ENCODE results near the gene RELN.

Gene RELN

DNA sequence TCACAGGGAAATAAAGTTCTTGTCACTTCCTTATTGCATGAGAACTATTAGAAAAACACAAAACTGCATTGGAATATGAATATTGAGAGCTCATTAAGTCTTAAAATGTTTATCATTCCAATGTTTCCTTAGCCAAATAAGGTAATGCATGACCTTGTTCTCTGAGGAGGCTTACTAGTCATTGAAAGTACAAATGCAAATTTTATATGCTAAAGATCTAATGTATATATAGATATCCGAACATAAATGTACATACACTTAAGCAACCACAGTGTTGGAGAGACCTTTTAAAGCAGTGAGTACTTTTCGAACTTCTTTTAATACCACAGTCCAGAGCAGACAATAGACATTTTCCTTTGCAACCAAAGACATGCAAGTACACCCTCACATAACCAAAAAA is 96.1 kb downstream of the RELN start:
- Histone ChIP-seq H3K9ac (ENCODE audit: low read depth, low read length) (no peak overlapping the region), H3K36me3 (ENCODE audit: control insufficient read depth, insufficient read depth, low read length) (no peaks in the 10 kb centered on the region), H3K27me3 (ENCODE audit: control insufficient read depth, insufficient read depth, low read length) (no peaks in the 10 kb centered on the region), H3K4me3 (ENCODE audit: low read depth, low read length) (no peak overlapping the region), H3K9me3 (ENCODE audit: control insufficient read depth, insufficient read depth, low read length) (no peaks in the 10 kb centered on the region), H3K4me1 (ENCODE audit: control insufficient read depth, insufficient read depth, low read length) (no peaks in the 10 kb centered on the region), H3K27ac (ENCODE audit: low read depth, low read length) (no peak overlapping the region)

DNA sequence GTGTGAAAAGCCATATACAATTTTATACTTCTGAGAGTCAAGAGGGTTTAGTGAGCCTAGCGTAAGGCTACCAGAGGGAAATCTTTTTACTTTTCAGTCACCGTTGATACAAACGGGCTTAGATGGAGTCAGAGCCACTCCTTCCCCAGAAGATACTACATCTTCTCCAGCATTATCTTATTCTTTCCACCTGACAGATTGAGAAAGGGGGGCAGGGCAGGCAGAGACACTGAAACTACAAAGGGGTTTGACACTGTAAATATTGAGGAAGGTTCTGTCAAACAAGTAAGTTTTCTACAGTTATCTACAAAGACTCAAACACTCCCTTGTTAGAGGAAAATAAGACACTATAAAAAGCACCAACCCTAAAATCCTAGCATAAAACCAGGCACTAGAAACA is 100.0 kb downstream of the RELN start:
- Histone ChIP-seq H3K27ac (ENCODE audit: low read depth, low read length) (no peak overlapping the region), H3K4me1 (ENCODE audit: control insufficient read depth, insufficient read depth, low read length) (no peaks in the 10 kb centered on the region), H3K9ac (ENCODE audit: low read depth, low read length) (no peak overlapping the region), H3K36me3 (ENCODE audit: control insufficient read depth, insufficient read depth, low read length) (no peaks in the 10 kb centered on the region), H3K4me3 (ENCODE audit: low read depth, low read length) (no peak overlapping the region), H3K9me3 (ENCODE audit: control insufficient read depth, insufficient read depth, low read length) (no peaks in the 10 kb centered on the region), H3K27me3 (ENCODE audit: control insufficient read depth, insufficient read depth, low read length) (no peaks in the 10 kb centered on the region)

DNA sequence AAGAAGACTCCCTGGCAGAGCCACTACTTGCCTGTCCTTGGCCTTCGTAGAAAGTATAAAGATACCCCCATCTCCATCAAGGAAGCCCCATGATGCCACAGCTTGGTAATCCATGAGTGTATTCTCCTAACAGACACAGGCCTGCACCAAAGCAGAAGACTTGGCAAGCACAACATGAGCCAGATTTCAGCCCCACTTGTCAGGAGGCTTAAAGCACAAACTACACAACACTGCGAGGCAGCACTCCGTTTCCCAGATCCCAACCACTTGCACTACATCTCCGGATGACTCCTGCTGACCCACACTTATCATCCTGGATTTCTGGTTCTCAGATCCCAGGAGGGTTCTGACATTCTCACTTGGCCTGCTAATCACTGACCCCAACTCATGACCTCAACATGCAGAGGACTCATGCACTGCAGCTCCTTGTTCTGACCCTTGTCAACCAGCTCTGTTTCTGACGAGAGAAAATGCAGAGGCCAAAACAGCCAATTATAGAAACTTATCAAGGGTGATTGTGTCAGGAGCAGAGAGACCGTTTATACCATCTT is 100.8 kb downstream of the RELN start:
- Histone ChIP-seq H3K4me1 (ENCODE audit: control insufficient read depth, insufficient read depth, low read length) (no peaks in the 10 kb centered on the region), H3K36me3 (ENCODE audit: control insufficient read depth, insufficient read depth, low read length) (no peaks in the 10 kb centered on the region), H3K27ac (ENCODE audit: low read depth, low read length) (no peak overlapping the region), H3K9me3 (ENCODE audit: control insufficient read depth, insufficient read depth, low read length) (no peaks in the 10 kb centered on the region), H3K9ac (ENCODE audit: low read depth, low read length) (no peak overlapping the region), H3K27me3 (ENCODE audit: control insufficient read depth, insufficient read depth, low read length) (no peaks in the 10 kb centered on the region), H3K4me3 (ENCODE audit: low read depth, low read length) (no peak overlapping the region)

DNA sequence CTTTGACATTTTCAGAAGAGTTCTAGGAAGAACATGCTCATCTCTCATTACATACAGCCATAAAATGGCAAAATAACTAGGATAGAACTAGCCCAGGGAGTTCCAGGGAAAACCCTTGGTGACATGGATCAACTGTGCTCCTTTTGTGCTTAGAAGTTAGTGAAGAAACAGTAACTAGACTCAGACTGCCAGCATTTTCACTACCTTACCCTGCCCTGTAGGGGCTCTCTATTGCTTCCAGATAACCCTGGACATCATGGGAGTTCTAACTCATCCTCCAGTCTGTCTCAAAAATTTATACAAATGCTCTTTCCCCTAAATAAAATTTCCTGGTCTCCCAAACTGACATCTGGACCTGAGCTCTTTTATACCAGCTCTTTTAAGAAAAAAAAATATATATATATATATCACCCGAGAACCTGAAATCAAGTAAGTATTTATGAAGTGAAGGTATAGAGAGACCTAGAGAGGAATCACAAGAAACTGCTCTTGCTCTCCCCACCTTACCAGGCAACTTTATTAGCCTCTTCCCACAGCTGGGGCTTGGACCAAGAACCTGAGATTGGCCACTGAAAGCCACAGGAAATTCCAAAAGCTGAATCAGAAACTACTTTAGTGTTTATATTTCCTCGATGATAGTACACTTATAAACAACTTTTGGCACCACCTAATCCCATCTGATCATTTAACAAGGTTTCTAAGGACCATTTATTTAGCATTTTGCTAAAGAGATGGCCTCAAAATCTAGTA is 101.4 kb downstream of the RELN start:
- no peaks in the 10 kb centered on the region for H3K27me3 ChIP-seq (ENCODE audit: control insufficient read depth, insufficient read depth, low read length)
- H3K9me3 ChIP-seq (ENCODE audit: control insufficient read depth, insufficient read depth, low read length): no peaks in the 10 kb centered on the region
- no peak overlapping the region for H3K4me3 ChIP-seq (ENCODE audit: low read depth, low read length)
- H3K9ac ChIP-seq (ENCODE audit: low read depth, low read length): no peak overlapping the region
- no peaks in the 10 kb centered on the region for H3K36me3 ChIP-seq (ENCODE audit: control insufficient read depth, insufficient read depth, low read length)
- no peaks in the 10 kb centered on the region for H3K4me1 ChIP-seq (ENCODE audit: control insufficient read depth, insufficient read depth, low read length)
- H3K27ac ChIP-seq (ENCODE audit: low read depth, low read length): no peak overlapping the region

DNA sequence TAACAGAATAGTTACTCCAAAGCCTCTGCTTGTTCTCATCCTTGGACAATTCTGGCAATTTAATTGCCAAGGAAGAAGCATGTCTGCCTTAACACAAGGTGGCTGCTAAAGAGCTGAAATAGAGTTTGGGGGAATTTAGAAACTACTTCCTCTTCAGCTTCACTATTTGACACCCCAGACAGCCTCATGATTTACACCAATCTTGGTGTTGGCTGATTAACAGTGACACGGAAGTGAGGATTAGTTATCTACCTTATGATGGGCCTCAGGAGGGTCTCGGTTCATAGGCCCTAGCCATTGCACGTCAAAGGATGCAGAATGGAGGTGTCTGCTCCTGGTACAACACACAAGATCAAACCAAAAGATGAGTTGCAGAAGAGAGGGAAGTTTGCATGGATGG is 102.4 kb downstream of the RELN start:
- Histone ChIP-seq H3K9ac (ENCODE audit: low read depth, low read length) (no peak overlapping the region), H3K36me3 (ENCODE audit: control insufficient read depth, insufficient read depth, low read length) (no peaks in the 10 kb centered on the region), H3K27me3 (ENCODE audit: control insufficient read depth, insufficient read depth, low read length) (no peaks in the 10 kb centered on the region), H3K4me3 (ENCODE audit: low read depth, low read length) (no peak overlapping the region), H3K27ac (ENCODE audit: low read depth, low read length) (no peak overlapping the region), H3K9me3 (ENCODE audit: control insufficient read depth, insufficient read depth, low read length) (no peaks in the 10 kb centered on the region), H3K4me1 (ENCODE audit: control insufficient read depth, insufficient read depth, low read length) (no peaks in the 10 kb centered on the region)

DNA sequence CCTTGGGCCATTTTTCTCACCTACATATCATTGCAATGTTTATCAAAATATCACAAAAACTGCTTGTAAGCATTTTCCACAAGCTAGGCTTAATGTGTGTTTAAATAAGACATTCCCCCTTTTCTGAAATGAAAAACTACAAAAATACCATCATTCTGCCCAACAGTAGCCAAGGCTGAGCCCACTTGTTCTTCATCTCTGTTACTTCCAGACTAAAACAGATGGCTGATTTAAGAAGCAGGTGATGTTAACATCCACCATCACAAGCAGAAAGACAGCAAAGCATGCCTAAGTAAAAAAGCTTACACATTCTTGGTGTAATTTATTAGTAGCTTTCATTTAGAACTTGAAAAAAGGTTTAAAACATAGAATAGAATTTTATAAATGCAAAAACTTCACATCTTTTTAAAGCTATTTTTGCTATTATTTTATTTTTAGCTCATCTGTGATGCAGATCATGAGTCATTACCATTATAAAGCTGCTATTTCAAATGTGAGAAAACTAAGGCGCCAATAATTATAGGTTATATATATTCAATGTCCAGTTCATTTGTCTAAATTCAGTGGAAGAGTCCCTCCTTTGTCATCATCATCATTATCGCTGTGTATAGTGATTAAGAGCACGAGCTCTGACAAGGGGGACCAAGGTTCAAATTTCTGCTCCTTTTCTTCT is 109.4 kb downstream of the RELN start:
- no peak overlapping the region for H3K27ac ChIP-seq (ENCODE audit: low read depth, low read length)
- H3K4me1 ChIP-seq (ENCODE audit: control insufficient read depth, insufficient read depth, low read length): 0 out of 2 replicates have a peak, but pooled peaks cover 4% of the 10 kb centered on the region
- H3K36me3 ChIP-seq (ENCODE audit: control insufficient read depth, insufficient read depth, low read length): no peaks in the 10 kb centered on the region
- no peak overlapping the region for H3K4me3 ChIP-seq (ENCODE audit: low read depth, low read length)
- H3K27me3 ChIP-seq (ENCODE audit: control insufficient read depth, insufficient read depth, low read length): no peaks in the 10 kb centered on the region
- no peaks in the 10 kb centered on the region for H3K9me3 ChIP-seq (ENCODE audit: control insufficient read depth, insufficient read depth, low read length)
- H3K9ac ChIP-seq (ENCODE audit: low read depth, low read length): no peak overlapping the region

DNA sequence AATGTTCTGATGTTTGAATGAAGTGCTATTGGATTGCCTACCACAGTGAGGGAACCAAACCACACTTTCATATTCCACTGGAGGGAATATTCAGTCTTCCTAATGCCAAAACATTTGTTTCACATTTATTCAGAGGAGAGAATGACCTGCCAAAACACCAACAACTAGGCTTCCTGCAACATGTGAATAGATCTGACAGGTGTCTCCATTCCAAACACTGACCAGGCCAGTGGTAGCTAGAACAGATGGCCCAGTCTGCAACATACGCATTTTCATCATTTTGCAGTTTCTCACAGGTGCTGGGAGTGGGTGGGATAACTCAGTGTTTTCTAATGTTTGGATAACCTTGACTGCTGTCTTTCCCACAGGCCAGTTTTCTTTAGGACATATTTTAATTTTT is 110.0 kb downstream of the RELN start:
- Histone ChIP-seq H3K4me1 (ENCODE audit: control insufficient read depth, insufficient read depth, low read length) (0 out of 2 replicates have a peak, but pooled peaks cover 4% of the 10 kb centered on the region), H3K36me3 (ENCODE audit: control insufficient read depth, insufficient read depth, low read length) (no peaks in the 10 kb centered on the region), H3K4me3 (ENCODE audit: low read depth, low read length) (no peak overlapping the region), H3K27ac (ENCODE audit: low read depth, low read length) (no peak overlapping the region), H3K9ac (ENCODE audit: low read depth, low read length) (no peak overlapping the region), H3K9me3 (ENCODE audit: control insufficient read depth, insufficient read depth, low read length) (no peaks in the 10 kb centered on the region), H3K27me3 (ENCODE audit: control insufficient read depth, insufficient read depth, low read length) (no peaks in the 10 kb centered on the region)

DNA sequence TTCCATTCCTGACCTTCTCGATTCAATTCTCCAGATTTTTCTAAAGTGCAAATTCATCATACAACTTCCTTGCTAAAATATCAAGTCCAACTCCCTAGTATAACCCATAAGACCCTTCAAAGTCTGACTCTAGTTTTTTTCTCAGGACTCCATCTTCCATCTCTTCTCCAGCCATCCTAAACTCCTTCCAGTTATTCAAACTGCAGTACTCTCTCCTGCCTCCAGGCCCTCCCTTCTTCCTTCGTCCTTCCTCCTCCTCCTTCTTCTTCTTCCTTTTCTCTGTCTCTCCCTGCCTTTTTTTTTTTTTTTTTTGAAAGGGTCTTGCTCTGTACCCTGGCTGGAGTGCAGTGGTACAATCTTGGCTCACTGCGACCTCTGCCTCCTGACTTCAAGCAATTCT is 111.9 kb downstream of the RELN start:
- no peaks in the 10 kb centered on the region for H3K36me3 ChIP-seq (ENCODE audit: control insufficient read depth, insufficient read depth, low read length)
- no peaks in the 10 kb centered on the region for H3K27me3 ChIP-seq (ENCODE audit: control insufficient read depth, insufficient read depth, low read length)
- H3K4me3 ChIP-seq (ENCODE audit: low read depth, low read length): no peak overlapping the region
- H3K9me3 ChIP-seq (ENCODE audit: control insufficient read depth, insufficient read depth, low read length): no peaks in the 10 kb centered on the region
- no peak overlapping the region for H3K9ac ChIP-seq (ENCODE audit: low read depth, low read length)
- H3K4me1 ChIP-seq (ENCODE audit: control insufficient read depth, insufficient read depth, low read length): 0 out of 2 replicates have a peak, but pooled peaks cover 4% of the 10 kb centered on the region
- no peak overlapping the region for H3K27ac ChIP-seq (ENCODE audit: low read depth, low read length)

DNA sequence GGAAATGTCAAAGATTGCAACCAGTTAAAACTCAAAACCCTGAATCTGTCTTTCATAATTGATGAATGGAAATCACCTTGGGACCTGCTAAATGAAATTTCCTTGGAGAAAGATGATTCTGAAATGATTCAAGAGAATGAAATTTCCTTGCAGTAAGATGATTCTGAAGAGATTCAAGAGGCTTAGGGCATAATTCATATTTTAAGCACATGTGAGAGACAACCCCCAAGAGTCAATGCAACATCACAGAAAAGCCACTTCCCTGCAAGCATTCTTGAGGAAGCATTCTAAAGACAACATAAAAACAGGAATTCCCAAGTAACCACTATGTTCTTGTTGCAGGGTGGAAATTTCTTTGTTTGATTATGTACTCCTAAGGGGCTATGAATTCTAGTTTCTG is 113.7 kb downstream of the RELN start:
- H3K9ac ChIP-seq (ENCODE audit: low read depth, low read length): no peak overlapping the region
- no peaks in the 10 kb centered on the region for H3K9me3 ChIP-seq (ENCODE audit: control insufficient read depth, insufficient read depth, low read length)
- no peak overlapping the region for H3K4me3 ChIP-seq (ENCODE audit: low read depth, low read length)
- no peak overlapping the region for H3K27ac ChIP-seq (ENCODE audit: low read depth, low read length)
- 0 out of 2 replicates have a peak, but pooled peaks cover 4% of the 10 kb centered on the region for H3K4me1 ChIP-seq (ENCODE audit: control insufficient read depth, insufficient read depth, low read length)
- no peaks in the 10 kb centered on the region for H3K27me3 ChIP-seq (ENCODE audit: control insufficient read depth, insufficient read depth, low read length)
- H3K36me3 ChIP-seq (ENCODE audit: control insufficient read depth, insufficient read depth, low read length): no peaks in the 10 kb centered on the region

DNA sequence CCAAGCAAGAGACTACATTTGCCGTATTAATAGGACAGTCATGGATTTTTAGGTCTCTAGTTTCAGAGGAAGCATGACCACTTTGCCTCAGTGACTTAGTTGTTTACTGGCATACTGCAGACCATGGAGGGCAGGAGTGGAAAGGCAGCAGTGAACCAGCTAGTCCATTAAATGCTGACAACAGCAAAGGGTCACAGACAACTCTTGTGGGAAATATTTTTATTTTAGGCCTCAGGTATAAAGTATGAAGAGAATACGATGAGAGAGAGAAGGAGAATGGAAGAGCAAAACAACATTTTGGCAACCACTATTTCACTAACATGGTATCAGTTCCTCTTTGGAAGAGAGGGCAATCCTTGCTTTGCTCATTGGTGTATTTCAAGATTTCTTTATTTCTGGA is 118.0 kb downstream of the RELN start:
- Histone ChIP-seq H3K27ac (ENCODE audit: low read depth, low read length) (no peak overlapping the region), H3K4me1 (ENCODE audit: control insufficient read depth, insufficient read depth, low read length) (no peaks in the 10 kb centered on the region), H3K36me3 (ENCODE audit: control insufficient read depth, insufficient read depth, low read length) (no peaks in the 10 kb centered on the region), H3K27me3 (ENCODE audit: control insufficient read depth, insufficient read depth, low read length) (no peaks in the 10 kb centered on the region), H3K9ac (ENCODE audit: low read depth, low read length) (no peak overlapping the region), H3K9me3 (ENCODE audit: control insufficient read depth, insufficient read depth, low read length) (no peaks in the 10 kb centered on the region), H3K4me3 (ENCODE audit: low read depth, low read length) (no peak overlapping the region)

DNA sequence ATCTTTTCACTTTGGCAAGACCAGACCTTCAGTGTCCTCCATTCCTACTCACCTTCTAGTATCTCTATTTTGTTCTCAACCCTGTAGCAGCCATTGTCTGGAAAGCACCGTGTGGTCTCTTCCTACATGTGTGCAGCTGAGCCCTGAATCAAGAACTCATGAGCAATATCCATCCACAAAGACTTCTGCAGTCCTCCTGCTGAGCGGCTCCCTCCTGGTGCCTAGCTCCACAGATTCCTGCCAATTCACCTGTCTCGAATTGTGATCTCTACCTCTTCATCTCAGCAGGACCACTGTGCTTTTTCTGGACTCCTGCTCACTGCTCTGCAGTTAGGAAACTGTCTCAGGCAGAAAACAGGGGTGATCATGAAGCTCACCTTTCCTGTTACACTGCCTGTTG is 118.8 kb downstream of the RELN start:
- Histone ChIP-seq H3K36me3 (ENCODE audit: control insufficient read depth, insufficient read depth, low read length) (no peaks in the 10 kb centered on the region), H3K4me3 (ENCODE audit: low read depth, low read length) (no peak overlapping the region), H3K27ac (ENCODE audit: low read depth, low read length) (no peak overlapping the region), H3K4me1 (ENCODE audit: control insufficient read depth, insufficient read depth, low read length) (no peaks in the 10 kb centered on the region), H3K9me3 (ENCODE audit: control insufficient read depth, insufficient read depth, low read length) (no peaks in the 10 kb centered on the region), H3K9ac (ENCODE audit: low read depth, low read length) (no peak overlapping the region), H3K27me3 (ENCODE audit: control insufficient read depth, insufficient read depth, low read length) (no peaks in the 10 kb centered on the region)
